Stimulated activated CD8-positive, alpha-beta memory T cell treated with anti-CD3 and anti-CD28 coated beads, Interleukin-4, amount 100 ng/mL, for 48 hours (primary cell): ENCODE measurements around the gene NGB.
"Not testable (repeated sequence)": the region's sequence is repeated elsewhere in the genome, so short reads cannot be mapped to it uniquely, and the experiment has no call there.

Source experiments
- DNase-seq: peaks from one replicate; pipeline ENCODE4 v3.0.0-alpha.2; 2020

Gene NGB

DNA sequence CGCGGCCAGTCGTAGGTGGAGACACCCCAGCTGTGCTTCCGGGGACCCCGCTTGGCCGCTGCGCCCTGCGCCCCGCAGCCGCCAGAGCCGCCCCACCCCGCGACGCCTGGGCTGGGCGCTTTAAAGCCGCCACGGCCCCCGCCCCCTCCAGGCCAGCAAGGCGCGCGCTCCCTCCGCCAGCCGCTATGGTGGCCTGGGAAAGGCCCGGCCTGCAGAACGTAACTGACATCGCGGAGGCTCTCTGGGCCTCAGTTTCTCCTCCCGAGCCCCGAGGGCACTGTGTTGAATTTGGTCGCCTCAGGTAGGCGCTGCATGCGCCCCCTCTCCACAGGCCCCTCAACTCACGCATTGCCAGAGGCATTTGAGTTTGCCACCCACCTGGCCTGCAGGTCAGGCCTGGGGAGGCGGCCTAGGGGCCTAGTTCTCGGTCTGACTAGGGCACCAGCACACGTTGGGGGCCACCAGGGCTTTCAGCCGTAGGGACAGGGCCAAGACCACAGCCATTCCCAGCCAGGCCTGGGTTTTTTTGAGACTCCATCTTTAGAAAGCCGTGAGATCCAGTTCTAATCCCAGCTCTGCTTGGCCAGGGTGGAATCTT lies at the start of gene NGB:
Gene NGB, minus strand, starts transcription at position 94 of the 598 bp plus-strand sequence. CDS start 269 bp downstream, outside the sequence.
- DNase-seq: no peak

DNA sequence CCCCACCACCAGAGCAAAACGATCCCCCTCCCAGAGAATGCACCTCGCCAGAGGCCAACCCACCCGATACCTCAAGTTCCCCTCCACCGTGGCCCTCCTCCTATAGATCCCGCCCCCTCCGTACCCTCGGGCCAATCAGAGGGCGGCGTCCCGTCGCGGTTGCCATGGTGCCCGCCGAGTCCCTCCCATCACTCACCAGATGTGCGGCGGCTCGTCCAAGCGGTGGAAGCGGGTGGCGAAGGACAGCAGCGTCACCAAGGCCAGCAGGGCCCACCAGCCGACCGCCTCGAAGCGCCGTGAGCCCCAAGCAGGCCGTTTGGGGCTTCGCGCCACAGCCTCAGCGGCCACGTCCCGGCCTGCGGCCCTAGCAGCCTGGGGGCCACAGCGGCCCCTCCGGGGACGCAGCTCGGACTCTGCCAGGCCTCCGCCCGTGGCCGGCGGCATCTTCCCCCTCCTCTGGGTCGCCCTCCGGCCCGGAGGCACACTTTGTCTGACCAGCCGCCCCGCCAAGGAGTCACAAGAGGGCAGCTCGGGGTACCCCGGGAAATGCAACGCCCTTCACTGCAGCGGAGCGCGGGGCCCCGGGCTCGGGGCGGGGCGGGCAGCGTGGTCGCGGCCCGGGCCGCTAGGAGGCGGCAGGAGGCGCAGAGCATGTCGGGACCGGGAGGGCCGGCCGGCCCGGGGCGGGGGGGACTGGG lies 49.4 kb upstream of the NGB start, which contains the start of gene POMT2:
Gene POMT2, minus strand, starts transcription at position 646 of the 698 bp plus-strand sequence. Its CDS starts 202 bp downstream, at position 444.
- peak; percentile 95 for DNase-seq

DNA sequence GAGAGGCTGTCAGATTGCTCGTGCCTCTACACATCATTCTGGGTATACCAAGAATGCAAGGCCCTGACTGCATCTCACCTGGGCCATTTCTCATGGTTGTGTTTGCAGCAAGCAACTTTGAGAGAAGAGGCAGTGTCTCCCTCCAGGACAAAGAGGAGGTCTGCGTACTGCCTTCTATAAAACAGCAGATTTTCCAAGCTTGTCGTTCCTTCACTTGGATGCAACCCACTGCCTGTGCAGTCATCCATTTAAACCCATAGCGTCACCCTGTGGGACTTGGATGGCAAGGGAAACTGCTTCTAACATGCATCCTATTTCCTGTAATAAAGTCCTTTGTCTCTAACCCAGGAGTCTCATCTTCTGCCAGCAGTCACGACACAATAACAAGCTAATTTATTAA lies 48.4 kb upstream of the NGB start:
- DNase-seq: no peak

DNA sequence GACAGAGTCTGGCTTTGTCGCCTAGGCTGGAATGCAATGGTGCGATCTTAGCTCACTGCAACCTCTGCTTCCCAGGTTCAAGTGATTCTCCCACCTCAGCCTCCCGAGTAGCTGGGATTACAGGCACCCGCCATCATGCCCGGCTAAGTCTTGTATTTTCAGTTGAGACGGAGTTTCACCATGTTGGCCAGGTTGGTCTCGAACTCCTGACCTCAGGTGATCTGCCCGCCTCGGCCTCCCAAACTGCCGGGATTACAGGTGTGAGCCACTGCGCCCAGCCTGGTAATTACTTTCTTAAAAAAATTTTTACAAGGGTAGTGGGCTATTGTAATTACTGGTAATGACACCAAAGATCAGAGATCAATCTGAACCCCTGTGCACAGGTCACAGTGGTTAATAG lies 47.8 kb upstream of the NGB start:
- not testable (repeated sequence) for DNase-seq

DNA sequence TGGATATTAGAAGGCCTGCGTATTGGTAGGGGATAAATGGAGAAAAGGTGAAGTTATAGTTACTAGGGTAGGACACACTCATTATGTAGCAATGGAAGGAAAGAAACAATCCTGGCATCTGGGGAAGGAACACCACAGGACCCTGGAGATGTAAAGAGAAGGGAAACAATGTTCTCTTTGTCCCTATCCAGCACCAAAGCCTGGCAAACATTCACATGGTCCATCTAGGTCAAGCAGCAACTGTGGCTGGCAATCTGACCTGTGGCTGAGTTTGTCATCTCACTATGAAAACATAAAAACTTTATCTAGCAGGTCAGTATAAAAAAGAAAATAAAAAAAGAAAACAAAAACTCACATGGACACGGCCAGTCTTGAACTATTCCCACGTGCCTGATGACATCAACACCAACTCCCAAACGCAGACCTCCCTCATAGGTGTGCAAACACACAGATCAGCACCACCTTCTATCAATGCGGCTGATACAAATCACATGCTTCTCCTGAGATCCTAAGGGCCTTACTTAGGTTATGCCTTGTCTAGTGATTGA lies 47.1 kb upstream of the NGB start:
- peak; percentile 6 for DNase-seq

GRCh38 chr14:77316872-77317301 lies 45.9 kb upstream of the NGB start:
- peak; percentile 20 for DNase-seq

GRCh38 chr14:77316195-77316505 lies 45.1 kb upstream of the NGB start:
- DNase-seq: no peak

DNA sequence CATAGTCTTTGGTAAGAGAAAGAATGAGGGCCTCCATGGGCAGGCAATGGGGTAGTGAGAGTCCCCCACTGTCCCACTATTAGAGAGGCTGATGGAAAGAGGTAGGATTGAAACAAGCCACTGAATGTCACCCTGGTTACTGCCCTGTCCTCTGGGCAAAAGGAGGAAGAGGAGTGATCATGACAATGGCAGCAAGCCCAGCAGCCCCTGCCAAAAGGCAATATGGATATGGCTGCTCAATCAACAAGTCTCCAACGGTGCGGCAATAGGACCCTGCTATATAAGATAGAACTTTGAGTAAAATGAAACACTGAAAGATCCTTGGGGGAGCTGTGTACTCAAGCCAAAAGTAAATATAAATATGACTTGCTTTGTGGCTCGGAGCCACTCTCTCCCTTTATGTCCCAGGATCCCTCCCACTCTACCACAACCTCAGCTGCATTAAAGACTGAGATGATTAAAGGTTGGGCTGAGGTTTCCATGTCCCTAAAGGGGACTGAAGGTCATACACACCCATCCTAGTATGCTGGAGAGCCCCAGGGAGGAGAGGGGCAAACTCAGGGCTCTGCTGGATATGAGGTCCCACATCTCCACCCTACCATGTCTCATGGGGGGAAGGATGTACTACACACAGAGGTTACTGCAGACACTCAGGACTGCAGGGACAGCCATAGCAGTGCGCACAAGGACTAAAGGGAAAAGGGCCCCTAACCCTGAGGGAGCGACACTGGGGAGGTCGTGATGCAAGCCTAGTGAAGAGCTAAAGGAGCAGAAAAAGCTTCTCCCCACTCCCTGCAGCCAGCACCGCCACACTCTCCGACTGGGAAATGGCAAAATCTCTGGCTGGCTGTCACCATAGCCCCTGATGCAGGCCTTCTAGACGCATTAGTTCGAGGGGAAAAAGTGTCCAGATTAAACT lies 43.8 kb upstream of the NGB start:
- peak; percentile 18 for DNase-seq

GRCh38 chr14:77314043-77314442 lies 43.0 kb upstream of the NGB start:
- DNase-seq: no peak

DNA sequence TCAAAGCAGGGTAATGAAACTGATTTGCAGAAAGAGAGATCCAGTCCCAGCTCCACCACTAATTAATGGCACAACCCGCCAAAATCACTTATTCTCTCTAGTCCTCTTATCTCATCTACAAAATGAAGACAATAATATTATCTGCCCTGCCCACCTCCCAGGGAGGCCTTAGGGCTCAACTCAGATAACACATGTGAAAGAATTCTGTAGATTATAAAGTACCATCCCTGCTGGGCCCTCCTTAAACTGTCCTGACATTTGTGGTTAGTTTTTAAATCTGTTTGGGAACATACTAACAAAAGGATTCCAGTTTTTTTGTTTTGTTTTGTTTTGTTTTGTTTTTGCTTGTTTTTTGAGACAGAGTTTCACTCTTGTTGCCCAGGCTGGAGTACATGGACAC lies 42.4 kb upstream of the NGB start:
- DNase-seq: no peak

GRCh38 chr14:77311217-77311616 lies 40.2 kb upstream of the NGB start:
- no peak for DNase-seq

DNA sequence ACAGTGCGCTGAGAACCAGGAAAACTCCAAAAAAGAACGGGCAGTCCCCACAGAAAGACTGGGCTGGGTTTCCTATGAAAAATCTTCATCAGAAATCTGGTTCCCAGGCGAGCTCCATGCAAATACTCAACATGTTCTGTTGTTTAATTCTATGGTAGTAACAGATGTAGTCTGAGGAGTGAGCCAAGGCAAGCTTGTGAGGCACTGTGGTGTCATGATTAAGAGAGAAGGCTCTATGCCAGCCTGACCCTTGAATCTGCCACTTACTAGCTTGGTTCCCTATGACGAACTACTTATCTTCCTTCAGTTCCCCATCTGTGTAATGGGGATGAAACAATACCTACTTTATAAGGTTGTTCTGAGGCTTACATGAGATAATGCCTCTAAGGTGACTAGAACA lies 39.0 kb upstream of the NGB start:
- DNase-seq: no peak

- no peak for DNase-seq
These were observed 38.1 kb upstream of the NGB start for GRCh38 chr14:77309131-77309530.

DNA sequence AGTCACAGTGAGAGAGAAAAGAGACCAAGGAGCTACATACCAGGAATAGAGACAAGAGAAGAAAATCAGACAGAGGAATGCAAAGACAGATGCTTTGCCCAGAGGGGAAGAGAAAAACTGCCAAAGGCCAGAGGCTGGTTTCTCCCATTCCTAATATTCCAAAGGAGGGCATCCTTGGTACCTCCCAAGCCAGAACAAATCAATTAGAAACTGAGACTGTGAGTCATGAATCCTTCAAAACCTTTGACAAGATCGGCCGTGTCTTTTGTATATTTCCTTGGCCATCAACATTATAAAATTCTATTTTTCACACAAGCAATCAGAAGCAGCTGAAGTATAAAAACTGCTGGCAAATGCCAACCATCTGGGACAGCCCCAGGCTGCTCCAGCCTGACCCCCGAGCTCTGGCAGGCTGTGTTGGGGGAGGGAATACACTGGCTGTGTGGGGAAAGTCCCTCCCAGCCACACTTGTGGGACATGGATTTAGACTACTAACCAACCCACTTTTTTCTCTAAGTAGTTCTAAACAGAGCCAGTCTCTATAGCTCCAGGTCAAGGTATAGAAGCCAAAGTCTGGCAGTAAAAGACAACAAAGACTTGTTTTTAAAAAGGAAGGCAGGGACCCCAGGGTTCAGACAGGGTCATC lies 36.0 kb upstream of the NGB start:
- no peak for DNase-seq

DNA sequence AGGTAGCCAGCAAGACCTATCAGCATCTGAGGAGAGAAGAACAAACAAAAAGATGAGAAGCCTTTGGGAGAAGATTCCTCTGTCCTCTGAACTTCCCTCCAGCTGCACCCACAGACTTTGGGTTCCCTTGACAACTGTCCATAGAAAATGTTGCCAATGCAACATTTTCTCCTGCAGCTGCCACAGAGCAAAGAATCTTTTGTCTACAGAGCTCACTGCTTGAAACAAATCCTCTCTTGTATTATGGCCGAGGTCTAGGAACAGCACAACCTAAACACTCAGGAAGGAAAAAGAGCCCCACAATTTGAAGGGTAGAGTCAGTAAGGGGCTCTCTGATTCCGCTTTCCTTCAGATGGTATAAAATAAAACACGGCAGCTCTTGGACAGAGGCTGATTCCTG lies 35.4 kb upstream of the NGB start:
- DNase-seq: no peak

GRCh38 chr14:77305696-77306095 lies 34.7 kb upstream of the NGB start:
- no peak for DNase-seq

DNA sequence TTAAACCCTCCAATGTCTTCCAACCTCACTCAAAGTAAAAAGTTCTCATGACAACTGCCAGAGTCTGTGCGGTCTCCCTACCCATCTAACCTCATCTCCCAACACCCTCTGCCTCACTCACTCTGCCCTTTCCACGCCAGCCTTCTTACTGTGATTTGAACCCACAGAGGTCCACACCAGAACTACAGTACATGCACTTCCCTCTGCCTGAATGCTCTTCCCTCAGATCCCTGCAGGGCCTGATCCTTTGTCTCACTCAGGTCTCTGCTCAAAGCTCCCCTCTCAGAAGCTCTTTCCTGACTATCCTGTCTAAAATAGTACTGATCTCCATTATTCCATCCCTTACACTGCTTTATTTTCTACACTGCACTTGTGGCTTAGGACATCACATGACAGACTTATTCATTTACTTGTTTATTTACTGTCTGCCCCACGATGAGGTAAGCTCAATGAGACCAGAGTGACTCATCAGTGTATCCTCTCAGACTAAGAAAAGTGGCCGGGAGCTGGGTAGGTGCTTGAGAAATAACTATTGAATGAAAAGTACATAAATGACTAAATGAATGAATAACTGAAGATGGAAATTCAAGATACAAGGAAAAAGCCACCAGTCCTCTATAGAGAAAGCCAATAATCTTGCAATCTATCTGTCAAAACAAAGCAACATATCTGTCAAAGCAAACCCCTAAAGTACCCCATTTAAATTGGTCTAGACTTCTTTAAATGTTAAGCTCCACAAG lies 32.6 kb upstream of the NGB start:
- peak; percentile 60 for DNase-seq

- DNase-seq: peak; percentile 68
These were observed 31.9 kb upstream of the NGB start for GRCh38 chr14:77302926-77303325.

GRCh38 chr14:77301103-77301502 lies 30.1 kb upstream of the NGB start:
- DNase-seq: peak; percentile 80

GRCh38 chr14:77299771-77300170 lies 28.8 kb upstream of the NGB start:
- no peak for DNase-seq

DNA sequence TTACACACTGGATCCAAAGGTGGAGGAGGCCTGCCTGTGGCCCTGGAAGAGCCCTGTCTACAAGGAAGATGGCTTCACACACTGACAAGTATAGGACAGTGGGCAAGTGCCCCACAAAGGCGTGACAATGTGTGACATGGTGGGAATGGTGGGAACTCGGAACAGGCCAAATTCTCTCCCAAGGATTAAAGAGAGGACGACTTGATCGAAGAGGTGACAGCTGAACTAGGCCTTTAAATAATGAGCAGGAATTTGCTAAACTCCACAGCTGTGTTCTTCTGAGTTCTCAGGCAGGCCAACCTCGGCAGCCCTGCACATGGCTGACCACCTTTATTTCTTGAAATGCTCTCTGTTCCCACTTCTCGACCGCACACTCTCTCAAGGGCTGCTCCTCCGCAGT lies 25.9 kb upstream of the NGB start:
- no peak for DNase-seq

- DNase-seq: no peak
These were observed 25.1 kb upstream of the NGB start for GRCh38 chr14:77296155-77296554.
